Measurements from ENCODE around the gene GID8. TPM values are rescaled to one million over a fixed set of nuclear protein-coding genes. Genes with fewer than 3 reads are reported as not detected.

The GID8 gene
- total and polyA plus RNA-seq, 2 experiments from 2014 or later = 41.8 to 106 TPM

DNA sequence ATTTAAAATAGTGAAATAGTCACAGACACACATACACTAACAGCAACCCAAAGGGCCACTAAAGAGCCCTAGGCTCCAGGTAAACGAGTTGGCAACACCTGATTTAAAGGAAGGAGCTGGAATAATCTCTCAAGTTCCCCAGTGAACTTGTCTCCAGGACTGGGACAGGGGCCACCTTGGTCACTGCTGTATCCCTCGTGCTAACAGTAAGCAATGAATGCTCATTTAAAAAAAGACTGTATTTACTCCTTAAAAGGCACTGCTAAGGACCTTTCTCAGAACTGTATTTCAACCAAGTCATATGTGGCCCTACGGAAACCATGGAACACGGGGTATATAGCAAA lies 12.9 kb upstream of the GID8 start:
- peaks cover 27% of the 10 kb centered on the region for H3K27me3 Mint-ChIP-seq (ENCODE audit: insufficient read depth, low read depth, poor library complexity)
- no peak for TF ChIP-seq JUNB (IDR thresholded peaks at IDR 0.05; ENCODE audit: unreplicated experiment)
- TF ChIP-seq ZNF114 (CRISPR knock-in tag; IDR thresholded peaks at IDR 0.05) = no peak
- no peak for TF ChIP-seq STAT1 (IDR thresholded peaks at IDR 0.05; ENCODE audit: unreplicated experiment)
- no peak for TF ChIP-seq CREB1 (CRISPR knock-in tag; IDR thresholded peaks at IDR 0.05; ENCODE audit: low read depth)
- TF ChIP-seq, protein P1, sequence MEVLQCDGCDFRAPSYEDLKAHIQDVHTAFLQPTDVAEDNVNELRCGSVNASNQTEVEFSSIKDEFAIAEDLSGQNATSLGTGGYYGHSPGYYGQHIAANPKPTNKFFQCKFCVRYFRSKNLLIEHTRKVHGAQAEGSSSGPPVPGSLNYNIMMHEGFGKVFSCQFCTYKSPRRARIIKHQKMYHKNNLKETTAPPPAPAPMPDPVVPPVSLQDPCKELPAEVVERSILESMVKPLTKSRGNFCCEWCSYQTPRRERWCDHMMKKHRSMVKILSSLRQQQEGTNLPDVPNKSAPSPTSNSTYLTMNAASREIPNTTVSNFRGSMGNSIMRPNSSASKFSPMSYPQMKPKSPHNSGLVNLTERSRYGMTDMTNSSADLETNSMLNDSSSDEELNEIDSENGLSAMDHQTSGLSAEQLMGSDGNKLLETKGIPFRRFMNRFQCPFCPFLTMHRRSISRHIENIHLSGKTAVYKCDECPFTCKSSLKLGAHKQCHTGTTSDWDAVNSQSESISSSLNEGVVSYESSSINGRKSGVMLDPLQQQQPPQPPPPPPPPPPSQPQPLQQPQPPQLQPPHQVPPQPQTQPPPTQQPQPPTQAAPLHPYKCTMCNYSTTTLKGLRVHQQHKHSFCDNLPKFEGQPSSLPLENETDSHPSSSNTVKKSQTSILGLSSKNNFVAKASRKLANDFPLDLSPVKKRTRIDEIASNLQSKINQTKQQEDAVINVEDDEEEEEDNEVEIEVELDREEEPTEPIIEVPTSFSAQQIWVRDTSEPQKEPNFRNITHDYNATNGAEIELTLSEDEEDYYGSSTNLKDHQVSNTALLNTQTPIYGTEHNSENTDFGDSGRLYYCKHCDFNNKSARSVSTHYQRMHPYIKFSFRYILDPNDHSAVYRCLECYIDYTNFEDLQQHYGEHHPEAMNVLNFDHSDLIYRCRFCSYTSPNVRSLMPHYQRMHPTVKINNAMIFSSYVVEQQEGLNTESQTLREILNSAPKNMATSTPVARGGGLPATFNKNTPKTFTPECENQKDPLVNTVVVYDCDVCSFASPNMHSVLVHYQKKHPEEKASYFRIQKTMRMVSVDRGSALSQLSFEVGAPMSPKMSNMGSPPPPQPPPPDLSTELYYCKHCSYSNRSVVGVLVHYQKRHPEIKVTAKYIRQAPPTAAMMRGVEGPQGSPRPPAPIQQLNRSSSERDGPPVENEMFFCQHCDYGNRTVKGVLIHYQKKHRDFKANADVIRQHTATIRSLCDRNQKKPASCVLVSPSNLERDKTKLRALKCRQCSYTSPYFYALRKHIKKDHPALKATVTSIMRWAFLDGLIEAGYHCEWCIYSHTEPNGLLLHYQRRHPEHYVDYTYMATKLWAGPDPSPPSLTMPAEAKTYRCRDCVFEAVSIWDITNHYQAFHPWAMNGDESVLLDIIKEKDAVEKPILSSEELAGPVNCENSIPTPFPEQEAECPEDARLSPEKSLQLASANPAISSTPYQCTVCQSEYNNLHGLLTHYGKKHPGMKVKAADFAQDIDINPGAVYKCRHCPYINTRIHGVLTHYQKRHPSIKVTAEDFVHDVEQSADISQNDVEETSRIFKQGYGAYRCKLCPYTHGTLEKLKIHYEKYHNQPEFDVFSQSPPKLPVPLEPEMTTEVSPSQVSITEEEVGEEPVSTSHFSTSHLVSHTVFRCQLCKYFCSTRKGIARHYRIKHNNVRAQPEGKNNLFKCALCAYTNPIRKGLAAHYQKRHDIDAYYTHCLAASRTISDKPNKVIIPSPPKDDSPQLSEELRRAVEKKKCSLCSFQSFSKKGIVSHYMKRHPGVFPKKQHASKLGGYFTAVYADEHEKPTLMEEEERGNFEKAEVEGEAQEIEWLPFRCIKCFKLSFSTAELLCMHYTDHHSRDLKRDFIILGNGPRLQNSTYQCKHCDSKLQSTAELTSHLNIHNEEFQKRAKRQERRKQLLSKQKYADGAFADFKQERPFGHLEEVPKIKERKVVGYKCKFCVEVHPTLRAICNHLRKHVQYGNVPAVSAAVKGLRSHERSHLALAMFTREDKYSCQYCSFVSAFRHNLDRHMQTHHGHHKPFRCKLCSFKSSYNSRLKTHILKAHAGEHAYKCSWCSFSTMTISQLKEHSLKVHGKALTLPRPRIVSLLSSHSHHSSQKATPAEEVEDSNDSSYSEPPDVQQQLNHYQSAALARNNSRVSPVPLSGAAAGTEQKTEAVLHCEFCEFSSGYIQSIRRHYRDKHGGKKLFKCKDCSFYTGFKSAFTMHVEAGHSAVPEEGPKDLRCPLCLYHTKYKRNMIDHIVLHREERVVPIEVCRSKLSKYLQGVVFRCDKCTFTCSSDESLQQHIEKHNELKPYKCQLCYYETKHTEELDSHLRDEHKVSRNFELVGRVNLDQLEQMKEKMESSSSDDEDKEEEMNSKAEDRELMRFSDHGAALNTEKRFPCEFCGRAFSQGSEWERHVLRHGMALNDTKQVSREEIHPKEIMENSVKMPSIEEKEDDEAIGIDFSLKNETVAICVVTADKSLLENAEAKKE (CRISPR knock-in tag; IDR thresholded peaks at IDR 0.05) = no peak
- TF ChIP-seq, protein P2, sequence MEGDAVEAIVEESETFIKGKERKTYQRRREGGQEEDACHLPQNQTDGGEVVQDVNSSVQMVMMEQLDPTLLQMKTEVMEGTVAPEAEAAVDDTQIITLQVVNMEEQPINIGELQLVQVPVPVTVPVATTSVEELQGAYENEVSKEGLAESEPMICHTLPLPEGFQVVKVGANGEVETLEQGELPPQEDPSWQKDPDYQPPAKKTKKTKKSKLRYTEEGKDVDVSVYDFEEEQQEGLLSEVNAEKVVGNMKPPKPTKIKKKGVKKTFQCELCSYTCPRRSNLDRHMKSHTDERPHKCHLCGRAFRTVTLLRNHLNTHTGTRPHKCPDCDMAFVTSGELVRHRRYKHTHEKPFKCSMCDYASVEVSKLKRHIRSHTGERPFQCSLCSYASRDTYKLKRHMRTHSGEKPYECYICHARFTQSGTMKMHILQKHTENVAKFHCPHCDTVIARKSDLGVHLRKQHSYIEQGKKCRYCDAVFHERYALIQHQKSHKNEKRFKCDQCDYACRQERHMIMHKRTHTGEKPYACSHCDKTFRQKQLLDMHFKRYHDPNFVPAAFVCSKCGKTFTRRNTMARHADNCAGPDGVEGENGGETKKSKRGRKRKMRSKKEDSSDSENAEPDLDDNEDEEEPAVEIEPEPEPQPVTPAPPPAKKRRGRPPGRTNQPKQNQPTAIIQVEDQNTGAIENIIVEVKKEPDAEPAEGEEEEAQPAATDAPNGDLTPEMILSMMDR (conservative IDR thresholded peaks at IDR 0.05; ENCODE audit: low read depth in 2 of 2) = no peak
- TF ChIP-seq ZNF331 (CRISPR knock-in tag; IDR thresholded peaks at IDR 0.05; ENCODE audit: low read depth) = no peak
- TF ChIP-seq, protein P3, sequence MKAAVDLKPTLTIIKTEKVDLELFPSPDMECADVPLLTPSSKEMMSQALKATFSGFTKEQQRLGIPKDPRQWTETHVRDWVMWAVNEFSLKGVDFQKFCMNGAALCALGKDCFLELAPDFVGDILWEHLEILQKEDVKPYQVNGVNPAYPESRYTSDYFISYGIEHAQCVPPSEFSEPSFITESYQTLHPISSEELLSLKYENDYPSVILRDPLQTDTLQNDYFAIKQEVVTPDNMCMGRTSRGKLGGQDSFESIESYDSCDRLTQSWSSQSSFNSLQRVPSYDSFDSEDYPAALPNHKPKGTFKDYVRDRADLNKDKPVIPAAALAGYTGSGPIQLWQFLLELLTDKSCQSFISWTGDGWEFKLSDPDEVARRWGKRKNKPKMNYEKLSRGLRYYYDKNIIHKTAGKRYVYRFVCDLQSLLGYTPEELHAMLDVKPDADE (IDR thresholded peaks at IDR 0.05) = no peak
- TF ChIP-seq, protein P4, sequence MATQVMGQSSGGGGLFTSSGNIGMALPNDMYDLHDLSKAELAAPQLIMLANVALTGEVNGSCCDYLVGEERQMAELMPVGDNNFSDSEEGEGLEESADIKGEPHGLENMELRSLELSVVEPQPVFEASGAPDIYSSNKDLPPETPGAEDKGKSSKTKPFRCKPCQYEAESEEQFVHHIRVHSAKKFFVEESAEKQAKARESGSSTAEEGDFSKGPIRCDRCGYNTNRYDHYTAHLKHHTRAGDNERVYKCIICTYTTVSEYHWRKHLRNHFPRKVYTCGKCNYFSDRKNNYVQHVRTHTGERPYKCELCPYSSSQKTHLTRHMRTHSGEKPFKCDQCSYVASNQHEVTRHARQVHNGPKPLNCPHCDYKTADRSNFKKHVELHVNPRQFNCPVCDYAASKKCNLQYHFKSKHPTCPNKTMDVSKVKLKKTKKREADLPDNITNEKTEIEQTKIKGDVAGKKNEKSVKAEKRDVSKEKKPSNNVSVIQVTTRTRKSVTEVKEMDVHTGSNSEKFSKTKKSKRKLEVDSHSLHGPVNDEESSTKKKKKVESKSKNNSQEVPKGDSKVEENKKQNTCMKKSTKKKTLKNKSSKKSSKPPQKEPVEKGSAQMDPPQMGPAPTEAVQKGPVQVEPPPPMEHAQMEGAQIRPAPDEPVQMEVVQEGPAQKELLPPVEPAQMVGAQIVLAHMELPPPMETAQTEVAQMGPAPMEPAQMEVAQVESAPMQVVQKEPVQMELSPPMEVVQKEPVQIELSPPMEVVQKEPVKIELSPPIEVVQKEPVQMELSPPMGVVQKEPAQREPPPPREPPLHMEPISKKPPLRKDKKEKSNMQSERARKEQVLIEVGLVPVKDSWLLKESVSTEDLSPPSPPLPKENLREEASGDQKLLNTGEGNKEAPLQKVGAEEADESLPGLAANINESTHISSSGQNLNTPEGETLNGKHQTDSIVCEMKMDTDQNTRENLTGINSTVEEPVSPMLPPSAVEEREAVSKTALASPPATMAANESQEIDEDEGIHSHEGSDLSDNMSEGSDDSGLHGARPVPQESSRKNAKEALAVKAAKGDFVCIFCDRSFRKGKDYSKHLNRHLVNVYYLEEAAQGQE (IDR thresholded peaks at IDR 0.05; ENCODE audit: unreplicated experiment) = no peak
- TF ChIP-seq NANOG (IDR thresholded peaks at IDR 0.05; ENCODE audit: borderline replicate concordance) = no peak
- no peak for TF ChIP-seq EZH2 (IDR thresholded peaks at IDR 0.05; ENCODE audit: low read depth, unreplicated experiment)
- no peak; the same call in 1 of the 2 replicates for TF ChIP-seq POLR2AphosphoS5 (IDR thresholded peaks at IDR 0.05; ENCODE audit: low read depth)
- TF ChIP-seq EZH2phosphoT487 (IDR thresholded peaks at IDR 0.05; ENCODE audit: unreplicated experiment) = no peak
- Histone ChIP-seq H3K27me3 (ENCODE audit: insufficient read depth) (no peaks in the 10 kb centered on the region), H2AFZ (no peak overlapping the region), H4K20me1 (replicated peaks; ENCODE audit: insufficient read depth) (peaks cover 47% of the 10 kb centered on the region), H3K4me2 (peak overlapping the region; percentile 97), H3K79me2 (replicated peaks; ENCODE audit: insufficient read depth) (peaks cover 84% of the 10 kb centered on the region), H3K4me1 (ENCODE audit: insufficient read depth) (peaks cover 61% of the 10 kb centered on the region), H3K27ac (ENCODE audit: low read depth) (no peak overlapping the region; the same call in 1 of the 2 replicates), H3K36me3 (ENCODE audit: insufficient read depth) (peaks cover 2% of the 10 kb centered on the region; the same call in 1 of the 2 replicates), H3K4me3 (peak overlapping the region; percentile 95), H3F3A (replicated peaks; ENCODE audit: low read depth) (peaks cover 51% of the 10 kb centered on the region), H3K9me2 (ENCODE audit: insufficient read depth) (no peaks in the 10 kb centered on the region)
- H3K4me1 Mint-ChIP-seq = peaks cover 50% of the 10 kb centered on the region
- peak overlapping the region; percentile 95 for H3K4me3 Mint-ChIP-seq
- no peaks in the 10 kb centered on the region; the same call in 2 of the 3 replicates for H3K9me3 Mint-ChIP-seq
- ATAC-seq = no peak
- peak overlapping the region; percentile 97; the same call in 1 of the 2 replicates for H3K27ac Mint-ChIP-seq
- no peak for DNase-seq (ENCODE audit: low spot score)
- H3K36me3 Mint-ChIP-seq (ENCODE audit: low read depth) = peaks cover 15% of the 10 kb centered on the region; the same call in 2 of the 3 replicates

All from GM23338 (cell line).